HG02840 (cell line): ENCODE measurements around the gene GABRD.

ENCODE experiments used
- ATAC-seq: cut with Tn5 transposase; IDR thresholded peaks from one replicate; pipeline ENCODE4 v1.9.1; 2021; ENCODE audit warnings: mild to moderate bottlenecking, moderate library complexity, moderate number of reproducible peaks; ENCODE audit not compliant: unreplicated experiment, low FRiP score

GABRD gene

GRCh38 chr1:2050793-2051682 is 31.9 kb downstream of the GABRD start:
- ATAC-seq, result no peak

DNA sequence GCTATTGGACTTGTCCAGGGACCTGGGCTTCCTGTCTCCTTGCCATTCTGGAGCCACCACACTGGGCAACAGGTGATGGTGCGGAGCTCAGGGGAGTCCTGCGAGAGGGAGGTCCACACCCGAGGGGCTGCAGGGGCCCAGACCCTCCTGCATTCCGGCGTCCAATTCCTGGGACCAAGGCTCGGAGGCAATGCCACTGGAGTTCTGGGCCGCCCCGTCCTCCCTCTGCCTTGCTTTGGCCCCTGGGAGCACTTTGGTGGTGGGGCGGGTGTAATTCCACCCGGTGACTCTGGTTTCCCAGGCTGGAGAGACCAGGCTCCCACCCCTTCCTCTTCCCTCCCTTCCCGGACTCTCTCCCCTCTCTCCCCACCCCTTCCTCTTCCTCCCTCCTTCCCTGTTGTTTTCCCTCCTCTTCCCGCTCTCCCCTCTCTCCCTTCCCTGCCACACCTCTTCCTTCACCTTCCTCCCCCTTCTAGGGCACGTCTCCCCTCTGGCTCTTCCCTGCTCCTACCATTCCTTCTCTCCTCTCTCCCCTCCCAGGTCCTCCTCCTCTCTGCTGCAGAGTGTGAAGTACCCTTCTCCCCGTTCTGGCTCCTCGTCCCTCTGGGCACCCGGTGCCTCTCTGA is 33.0 kb downstream of the GABRD start:
- ATAC-seq, result no peak

DNA sequence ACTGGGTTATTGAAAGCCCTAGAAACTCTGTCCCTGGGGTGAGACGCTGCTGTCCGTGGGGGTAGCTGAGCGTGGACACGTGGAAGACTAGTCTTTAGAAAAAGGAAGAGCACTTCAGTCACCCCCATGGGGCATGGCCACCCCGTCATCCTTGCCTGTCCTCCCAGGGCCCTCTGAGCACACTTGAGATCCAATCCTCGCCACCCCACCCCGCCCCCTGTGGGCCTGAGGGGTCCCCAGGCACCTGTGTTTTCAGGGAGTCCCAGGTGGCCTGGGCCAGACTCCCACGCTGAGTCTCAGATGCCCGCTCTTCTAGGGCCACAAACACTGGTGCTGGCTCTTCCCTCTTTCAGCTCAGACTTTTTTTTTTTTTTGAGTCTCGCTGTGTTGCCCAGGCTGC is 33.6 kb downstream of the GABRD start:
- ATAC-seq, result no peak

GRCh38 chr1:2053217-2053616 is 34.1 kb downstream of the GABRD start:
- ATAC-seq, result no peak

DNA sequence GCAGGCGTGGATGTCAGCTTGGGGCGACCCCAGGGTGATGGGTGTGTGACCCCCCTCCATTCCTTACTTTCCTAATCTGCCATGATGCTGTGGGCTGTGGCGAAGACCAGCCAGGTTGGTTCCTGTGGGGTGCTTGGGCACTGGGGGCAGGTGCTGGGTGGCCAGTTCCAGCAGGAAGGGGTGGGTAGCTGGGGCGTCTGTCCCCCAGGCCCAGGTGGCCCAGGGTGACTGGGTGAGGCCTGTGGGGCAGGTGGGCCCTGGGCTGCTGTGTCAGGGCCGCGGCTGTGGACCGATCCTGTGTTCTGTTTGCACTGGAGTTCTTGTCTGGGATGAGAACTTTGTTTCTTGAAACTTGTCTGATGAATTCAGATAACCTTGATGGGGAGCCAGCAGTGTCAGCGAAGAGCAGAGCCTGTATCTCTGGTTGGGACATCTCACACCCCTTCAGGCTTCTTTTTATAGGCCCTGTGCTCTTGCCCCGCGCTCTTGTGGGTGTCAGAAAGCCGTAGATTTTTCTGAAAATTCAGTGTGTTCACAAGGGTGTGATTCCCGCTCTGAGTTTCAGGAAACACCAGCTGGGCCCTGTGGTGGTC is 34.7 kb downstream of the GABRD start:
- ATAC-seq, result no peak

DNA sequence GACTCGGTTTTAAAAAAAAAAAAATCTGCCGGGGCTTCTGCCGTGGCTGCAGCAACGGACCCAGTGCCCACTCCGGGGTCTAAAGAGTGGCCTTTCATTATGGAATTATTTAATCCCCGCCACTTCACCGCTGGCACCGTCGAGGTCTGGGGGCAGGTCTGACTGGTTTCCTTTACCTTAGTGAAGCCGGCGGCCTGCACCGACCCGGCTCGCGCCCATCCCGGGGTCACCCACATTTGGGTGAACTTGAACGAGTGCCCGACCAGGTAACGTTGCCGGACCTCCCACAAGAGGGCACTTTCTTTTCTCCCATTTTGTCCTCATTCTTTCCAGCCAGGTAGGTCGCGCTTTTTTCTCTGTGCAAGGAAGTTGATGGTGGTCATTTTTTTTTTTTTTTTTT is 35.4 kb downstream of the GABRD start:
- no peak for ATAC-seq

DNA sequence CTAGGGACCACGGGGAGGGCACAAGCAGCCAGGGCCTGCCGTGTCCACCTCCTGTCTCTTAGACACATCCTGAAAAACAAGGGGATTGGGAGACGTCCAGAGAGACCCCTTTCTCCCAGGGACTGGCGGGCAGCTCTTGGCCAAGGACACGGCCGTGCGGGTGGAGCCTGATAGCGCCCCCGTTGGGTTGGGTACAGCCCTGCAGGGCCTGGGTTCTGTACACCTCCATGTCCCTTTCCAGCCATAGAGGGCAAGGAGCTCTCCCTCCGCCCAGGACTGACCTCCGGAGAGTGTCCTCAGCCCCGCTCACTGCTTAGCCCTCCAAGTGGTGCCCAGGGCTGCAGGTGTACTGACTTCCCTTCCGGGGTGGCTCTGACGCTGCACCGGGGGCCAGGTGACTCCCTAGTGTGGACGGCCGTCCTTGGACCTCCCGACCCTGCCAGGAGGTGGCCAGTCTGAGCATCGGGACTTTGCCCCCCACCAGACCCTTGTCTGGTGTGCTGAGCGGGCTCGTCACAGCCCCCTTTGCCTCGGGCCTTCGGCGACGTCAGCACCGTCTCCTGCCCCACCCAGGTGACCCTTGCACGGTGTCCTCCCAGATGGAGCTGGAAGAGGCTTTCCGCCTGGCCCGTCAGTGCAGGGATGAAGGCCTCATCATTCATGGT is 36.9 kb downstream of the GABRD start:
- no peak for ATAC-seq

DNA sequence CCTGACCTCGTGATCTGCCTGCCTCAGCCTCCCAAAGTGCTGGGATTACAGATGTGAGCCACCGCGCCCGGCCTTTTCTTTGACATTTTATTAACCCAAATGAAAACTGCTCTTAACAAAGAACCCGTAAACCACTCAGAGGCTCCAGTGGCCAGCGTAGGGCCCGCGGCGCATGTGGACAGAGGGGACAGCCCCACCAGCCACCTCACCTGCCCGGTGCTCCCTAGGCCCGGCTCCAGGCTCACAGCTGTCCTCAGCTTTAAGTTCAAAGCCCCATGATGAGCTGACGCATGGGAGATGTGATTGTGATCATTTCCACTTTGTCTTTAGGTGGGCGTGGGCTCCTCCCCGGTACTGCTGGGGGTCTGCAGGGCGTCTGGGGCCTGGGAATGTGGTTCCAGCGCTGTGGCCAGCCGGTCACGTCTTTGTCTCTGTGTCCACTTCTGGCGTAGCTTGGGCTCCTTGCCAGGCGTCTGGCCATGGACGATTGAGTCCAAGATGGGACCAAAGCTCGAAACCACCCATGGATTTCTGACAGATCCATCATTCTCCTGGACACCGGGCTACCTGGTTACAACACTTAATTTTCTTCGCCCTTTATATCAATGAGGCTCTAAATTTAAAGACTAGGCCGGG is 37.9 kb downstream of the GABRD start:
- no peak for ATAC-seq

GRCh38 chr1:2059290-2059953 is 40.3 kb downstream of the GABRD start:
- ATAC-seq, result no peak

DNA sequence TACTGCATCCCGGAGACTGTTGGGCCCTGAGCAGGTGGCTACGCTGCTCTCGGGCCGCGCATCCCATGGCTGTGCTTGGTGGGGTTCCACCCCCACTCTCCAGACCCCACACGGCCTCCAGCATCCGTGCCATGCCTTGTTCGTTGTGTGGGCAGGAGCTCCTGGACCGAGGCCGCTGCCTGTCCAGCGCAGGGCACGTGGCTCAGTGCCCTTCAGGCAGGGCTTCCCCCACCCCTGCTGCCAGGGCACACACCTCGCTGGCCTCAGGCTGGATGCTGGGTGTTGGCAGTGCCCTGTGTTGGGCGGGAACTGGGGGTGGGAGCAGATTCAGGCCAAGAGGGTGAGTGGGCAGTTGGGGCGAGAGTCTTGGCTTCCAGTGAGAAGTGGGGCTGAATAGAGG is 40.9 kb downstream of the GABRD start:
- no peak for ATAC-seq

- no peak for ATAC-seq
These were observed 41.4 kb downstream of the GABRD start for GRCh38 chr1:2060535-2060934.

DNA sequence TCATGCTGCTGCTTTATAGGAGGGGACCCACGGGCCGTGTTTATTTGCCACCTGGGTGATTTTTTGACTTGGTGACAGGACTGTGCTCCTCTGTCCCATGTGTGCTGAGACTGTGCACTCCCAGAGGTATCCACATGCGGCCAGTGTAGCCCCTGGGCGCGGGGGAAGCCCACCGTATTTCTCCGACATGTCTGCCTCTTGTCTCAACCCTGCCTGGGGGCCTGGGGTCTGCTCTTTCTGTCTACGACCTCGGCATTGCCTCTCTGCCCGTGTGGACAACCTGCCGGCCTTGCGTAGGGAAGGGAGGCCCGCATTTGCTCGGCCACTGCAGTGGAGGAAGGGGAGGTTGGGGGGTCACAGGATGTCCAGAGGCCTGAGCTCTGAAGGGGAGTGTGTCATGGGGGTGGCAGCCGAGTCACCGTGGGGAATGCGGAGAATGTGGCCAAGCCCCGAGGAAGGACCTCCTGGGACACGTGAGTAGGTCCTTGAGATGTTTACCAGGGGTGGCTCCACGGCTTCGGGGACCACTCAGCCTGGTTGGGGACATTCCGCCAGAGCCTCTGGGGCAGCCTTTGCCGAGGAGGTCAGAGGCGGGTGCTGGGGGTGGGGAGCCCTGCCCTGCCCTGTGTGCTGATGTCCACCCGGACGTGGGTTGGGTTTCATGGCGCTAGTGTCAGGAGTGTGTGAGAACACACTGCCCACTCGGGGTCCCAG is 42.1 kb downstream of the GABRD start:
- no peak for ATAC-seq

DNA sequence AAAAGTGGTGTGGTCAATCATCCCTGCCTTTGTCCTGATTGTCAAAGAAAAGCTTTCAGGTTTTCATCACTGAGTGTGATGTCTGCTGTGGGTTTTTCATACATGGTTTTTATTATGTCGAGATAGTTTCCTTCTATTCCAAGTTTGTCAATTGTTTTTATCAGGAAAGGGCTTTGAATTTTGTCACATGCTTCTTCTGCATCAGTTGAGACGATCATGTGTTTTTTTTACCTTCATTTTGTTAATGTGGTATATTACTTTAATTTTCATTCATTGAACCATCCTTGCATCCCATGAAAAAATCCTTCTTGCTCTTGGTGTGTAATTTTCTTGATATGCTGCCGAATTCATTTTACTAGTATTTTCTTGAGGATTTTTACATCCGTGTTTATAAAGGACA is 46.6 kb downstream of the GABRD start:
- no peak for ATAC-seq

DNA sequence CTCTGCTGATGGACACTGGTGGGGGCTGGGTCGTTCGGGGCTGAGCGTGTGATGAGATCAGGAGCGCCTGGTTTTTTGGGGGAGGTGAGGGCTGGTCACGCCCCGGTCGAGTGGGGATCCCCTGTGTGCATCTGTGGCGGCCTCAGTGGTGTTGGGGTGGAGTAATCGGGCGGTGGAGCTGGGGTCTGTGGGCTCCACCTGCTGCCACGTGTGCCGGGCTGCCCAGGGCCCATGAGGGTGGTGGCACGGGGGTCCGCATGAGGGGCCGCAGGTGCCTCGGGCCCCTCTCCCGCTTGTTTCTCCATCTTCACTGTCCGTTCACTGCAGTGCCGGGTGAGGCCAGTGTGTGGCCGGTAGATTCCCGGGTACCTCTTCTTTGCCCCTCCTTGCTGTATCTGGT is 48.2 kb downstream of the GABRD start:
- ATAC-seq, result no peak

- no peak for ATAC-seq
These were observed 48.8 kb downstream of the GABRD start for GRCh38 chr1:2067981-2068380.

GRCh38 chr1:2068951-2069350 is 49.8 kb downstream of the GABRD start:
- ATAC-seq, result no peak

GRCh38 chr1:2070016-2070415 is 50.9 kb downstream of the GABRD start:
- no peak for ATAC-seq

- no peak for ATAC-seq
These were observed 51.8 kb downstream of the GABRD start for GRCh38 chr1:2070800-2071530.
